HTR-8/SVneo (cell line): ENCODE data around the gene NOS3.
A peak's percentile ranks its signal among the peaks of the same experiment; 100 is the strongest.
"Not testable (repeated sequence)": the region's sequence is repeated elsewhere in the genome, so short reads cannot be mapped to it uniquely, and the experiment has no call there.

Experiments used
- DNase-seq: peaks from one replicate; pipeline ENCODE4 v3.0.0; 2011; ENCODE audit warnings: low spot score, mixed read lengths; ENCODE audit not compliant: insufficient read length
- FAIRE-seq: peaks from 2 replicates; lab custom pipeline; 2011; peaks lifted over from hg19 to GRCh38; lab: Jason Lieb, UNC

The NOS3 gene

DNA sequence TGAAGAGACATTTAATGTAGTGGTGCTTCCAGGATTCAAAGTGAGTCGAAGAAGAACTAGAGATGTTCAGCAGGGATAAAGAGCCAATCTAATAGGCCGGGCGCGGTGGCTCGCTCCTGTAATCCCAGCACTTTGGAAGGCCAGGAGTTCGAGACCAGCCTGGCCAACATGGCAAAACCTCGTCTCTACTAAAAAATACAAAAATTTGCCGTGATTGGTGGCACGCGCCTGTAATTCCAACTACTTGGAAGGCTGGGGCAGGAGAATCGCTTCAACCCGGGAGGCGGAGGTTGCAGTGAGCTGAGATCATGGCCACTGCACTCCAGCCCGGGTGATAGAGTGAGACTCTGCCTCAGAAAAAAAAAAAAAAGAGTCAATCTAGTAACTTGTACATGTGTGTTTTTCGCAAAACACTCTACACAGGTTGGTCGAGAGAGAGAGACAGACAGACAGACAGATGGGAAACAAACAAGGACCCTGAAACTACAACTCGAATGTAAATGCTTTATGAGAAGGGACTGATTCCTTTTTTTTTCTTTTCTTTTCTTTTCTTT lies 38.2 kb downstream of the NOS3 start:
- FAIRE-seq, result no peak
- no peak for DNase-seq

DNA sequence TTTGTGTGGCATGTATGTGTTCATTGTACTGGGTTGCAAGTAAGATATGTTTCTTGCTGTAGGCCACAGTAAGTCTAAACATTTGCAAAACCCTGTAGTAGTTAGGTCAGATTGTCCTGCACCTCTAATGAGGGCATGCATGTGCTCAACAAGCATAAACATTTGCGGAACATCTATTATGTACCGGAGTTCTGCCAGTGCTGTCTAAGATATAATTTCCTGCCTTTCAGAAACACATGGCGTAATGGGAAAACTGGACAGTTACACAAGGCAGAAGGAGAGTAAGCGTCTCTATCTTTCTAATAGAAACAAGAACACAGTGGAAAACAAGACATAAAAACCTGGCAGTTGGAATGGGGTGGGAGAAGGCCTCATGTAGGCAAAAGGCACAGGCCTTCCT lies 40.2 kb downstream of the NOS3 start:
- no peak for FAIRE-seq
- DNase-seq, result no peak

DNA sequence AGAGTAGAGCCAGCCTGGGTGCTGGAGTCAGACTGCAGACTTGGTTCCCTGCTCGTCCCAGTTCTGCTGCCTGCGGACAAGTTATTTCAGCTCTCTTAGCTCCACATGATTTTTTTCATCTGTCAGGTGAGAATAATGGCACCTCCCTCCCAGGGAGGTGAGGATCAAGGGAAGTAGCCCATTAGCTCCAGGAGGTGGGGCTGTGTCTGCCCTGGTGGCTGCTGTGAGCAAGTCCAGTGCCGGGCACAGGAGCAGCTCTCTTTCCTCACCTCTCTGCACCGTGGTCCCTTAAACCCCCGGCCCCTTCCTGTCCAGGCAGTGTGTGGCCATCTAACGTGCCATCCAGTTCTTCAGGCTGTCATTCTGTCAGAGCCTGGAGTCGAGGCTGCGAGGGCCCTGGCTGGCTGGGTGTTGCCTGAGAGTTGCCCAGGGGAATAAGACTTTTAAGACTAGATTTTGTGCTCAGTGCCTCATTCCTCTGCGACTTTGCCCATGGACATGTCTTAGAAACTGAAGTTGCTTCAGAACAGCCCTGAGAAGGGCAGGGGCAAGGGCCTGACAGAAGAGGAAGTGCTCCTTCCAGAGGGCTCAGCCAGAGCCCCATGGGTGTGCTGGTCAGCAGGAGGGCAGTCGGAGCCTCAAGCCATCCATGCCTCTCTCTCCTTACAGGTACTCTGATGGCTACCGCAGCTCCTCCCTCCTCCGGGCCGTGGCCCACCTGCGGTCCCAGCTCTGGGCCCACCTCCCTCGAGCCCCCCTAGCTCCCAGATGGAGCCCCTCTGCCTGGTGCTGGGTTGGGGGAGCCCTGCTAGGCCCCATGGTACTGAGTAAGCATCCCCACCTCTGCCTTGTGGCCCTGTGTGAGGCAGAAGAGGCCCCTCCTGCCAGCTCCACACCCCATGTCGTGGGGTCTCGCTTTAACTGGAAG lies 42.4 kb downstream of the NOS3 start:
- DNase-seq (no peak), FAIRE-seq (no peak)

DNA sequence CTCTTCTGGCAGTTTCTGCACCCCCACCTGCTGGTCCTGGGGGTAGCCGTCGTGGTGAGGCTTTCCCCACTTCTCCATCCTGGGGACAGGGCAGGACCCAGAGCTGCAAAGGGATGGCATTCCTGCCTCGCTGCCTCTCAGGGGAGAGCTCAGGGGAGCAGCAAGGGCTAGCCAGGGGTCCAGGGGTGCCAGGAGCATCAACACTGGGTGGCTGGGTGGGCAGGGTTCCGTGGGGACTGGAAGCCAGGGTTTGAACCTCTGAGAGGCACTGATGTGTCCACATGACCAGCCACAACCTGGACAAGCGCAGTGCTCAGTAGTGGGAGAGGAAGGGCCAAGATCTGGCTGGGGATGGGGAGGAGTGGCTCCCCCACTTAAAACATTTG lies 43.0 kb downstream of the NOS3 start:
- FAIRE-seq, result no peak
- no peak for DNase-seq

DNA sequence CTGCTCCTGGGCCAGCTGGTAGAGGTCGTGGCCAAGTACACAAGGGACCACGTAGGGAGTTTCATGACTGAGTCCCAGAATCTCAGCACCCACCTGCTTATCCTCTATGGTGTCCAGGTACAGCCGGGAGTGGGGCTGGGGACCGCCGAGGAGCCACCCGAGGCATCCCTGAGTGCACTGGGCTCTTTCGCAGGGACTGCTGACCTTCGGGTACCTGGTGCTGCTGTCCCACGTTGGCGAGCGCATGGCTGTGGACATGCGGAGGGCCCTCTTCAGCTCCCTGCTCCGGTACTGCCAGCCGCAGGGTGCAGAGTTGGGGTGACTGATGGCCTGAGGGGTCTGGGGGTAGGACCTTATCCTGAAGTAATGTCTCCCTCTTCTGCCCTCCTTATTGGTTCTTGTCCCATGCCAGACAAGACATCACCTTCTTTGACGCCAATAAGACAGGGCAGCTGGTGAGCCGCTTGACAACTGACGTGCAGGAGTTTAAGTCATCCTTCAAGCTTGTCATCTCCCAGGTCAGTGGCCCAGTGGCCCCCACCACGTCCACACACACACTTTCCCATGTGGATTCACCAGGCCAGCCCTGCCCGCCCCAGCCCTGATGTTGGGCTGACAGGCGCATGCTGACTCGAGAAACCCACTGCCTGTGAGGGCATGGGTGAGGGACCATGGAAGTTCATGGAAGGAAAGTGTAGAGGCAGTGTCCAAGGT lies 43.7 kb downstream of the NOS3 start:
- FAIRE-seq, result no peak
- DNase-seq, result no peak

DNA sequence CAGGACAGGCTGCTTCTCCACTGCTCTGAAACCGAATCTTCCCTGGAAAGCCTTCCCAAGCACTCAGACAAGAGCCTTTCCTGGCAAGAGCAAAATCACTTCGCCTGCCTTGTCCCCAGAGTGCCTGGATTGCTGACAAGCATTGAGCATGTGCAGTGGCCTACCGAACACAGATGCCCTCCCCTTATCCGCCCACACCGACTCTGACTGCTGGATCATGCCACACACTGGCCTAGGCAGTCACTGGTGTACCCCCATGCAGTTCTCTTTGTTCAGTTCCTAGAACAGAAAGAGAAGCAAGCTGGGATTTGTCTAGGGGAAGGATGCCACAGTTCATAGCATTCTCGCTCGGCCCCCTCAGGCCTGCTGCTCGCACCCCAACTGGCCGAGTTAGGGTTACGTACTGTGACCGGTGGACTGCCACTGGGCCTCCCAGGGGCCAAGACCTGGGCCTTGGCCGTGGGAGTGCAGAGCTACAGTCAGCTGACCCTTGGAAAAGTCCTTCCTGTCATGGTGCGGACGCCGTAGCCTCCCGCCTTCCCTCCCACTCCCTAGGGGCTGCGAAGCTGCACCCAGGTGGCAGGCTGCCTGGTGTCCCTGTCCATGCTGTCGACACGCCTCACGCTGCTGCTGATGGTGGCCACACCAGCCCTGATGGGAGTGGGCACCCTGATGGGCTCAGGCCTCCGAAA lies 44.4 kb downstream of the NOS3 start:
- no peak for DNase-seq
- no peak for FAIRE-seq

DNA sequence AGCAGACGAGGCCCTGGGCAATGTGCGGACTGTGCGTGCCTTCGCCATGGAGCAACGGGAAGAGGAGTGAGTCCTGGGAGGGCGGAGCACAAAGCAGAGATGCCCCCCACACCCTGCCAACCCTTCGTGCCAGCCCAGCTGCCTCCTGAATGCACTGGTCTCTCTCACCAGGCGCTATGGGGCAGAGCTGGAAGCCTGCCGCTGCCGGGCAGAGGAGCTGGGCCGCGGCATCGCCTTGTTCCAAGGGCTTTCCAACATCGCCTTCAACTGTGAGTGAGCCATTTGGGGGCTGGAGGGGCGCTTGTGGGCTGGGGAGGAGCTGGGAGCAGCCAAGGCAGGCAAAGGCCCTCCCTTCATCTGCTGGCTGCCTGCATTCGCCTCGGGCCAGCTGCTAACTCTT lies 45.1 kb downstream of the NOS3 start:
- FAIRE-seq (no peak), DNase-seq (no peak)

DNA sequence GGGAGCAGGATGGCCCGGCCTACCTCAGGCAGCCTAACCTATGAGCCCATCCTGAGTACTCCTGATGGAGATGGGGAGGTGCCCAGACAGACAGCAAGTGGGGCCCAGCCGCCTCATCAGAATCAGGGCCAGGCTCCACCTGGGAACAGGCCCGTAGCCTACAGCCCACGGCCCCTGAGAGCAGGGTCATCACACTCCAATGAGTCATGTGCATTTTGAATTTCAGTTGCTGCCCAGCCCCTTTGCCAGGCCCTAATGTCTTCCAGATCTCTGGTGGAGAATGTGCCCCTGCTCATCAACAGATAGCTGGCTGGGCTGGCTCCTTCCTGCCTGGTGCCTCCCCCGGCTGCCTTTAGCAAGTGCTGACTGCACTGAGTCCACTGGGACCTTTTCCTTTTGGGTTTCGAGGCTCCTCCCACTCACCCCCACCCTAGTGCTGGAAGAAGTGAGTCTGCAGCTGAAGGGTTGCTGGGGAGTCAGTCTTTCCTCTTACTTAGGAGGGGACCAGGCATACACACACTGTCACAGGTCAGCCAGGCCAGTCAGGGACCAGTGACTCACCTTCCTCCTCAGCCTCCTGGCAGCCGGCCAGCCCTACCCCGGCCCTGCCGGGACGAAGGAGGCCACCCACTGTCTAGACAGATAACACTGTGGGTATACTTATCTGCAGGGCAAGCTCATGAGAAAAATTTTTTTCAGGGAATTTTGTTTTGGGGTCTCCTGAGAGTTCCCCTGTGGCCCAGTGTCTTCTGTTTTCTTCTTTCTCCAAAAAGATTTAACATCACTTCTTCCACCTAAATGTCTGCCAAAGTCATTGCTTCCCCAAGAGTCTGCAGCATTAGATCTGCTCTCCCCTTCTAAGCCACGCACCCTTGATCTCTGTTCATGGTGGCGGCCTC lies 48.4 kb downstream of the NOS3 start:
- DNase-seq (peak; percentile 81), FAIRE-seq (peak; percentile 95)

DNA sequence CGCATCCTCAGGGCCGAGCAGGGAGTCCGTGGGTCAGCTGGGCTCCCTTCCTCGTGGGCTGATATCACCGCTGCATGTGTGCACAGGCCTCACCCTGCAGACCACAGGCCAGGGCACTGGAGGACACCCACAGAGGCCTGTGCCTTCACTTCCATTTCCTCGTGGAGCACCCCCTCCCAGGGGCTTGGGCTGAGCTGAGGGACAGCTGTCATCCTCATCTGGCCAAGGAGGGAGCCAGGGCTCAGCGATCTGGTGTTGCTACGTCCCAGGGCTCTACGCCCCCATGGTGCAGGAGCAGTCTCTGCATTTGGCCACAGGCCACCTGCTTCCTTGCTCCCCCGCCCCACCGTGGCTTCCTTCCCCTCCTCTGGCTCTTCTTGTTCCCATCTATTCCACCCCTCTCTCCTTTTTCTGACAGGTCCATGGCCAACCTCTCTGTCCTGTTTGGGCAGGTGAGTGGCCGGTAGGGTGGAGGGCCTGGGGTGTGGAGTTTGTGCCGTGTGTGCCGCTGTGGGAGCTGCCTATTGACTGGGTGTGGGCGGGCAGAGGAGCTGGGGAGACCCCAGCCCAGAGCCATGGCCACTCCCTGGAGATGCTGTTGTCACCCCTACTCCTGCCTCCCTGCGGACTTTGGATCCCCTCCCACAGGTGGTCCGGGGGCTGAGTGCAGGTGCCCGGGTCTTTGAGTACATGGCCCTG lies 49.2 kb downstream of the NOS3 start:
- FAIRE-seq, result no peak
- DNase-seq, result no peak

DNA sequence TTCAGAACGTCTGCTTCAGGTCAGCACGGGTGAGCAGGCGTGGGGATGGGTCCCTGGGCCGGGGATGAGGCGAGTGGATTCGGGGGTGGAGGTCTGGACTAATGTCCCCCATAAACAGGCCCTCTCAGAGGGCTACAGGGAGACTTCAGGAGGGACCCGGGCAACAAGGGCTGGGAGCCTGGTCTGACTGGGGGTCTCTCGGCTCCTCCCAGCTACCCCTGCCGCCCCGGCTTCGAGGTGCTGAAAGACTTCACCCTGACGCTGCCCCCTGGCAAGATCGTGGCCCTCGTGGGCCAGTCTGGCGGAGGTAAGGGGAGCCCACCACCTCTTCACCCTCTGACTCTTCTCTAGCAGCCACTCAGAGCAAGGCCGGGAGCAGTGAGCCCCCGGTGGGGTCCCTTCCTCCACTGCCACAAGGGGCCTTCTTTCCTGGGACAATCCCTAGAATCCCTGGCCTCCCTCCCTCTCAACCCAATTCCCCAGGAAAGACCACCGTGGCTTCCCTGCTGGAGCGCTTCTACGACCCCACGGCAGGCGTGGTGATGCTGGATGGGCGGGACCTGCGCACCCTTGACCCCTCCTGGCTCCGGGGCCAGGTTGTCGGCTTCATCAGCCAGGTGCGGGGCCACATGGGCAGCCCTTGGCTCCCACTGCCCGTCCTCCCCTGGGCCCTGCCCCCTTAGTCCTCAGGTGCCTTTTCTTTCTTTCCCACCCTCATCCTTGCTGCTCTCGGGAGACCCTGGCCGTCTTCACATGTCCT lies 50.0 kb downstream of the NOS3 start:
- DNase-seq, result no peak
- no peak for FAIRE-seq

DNA sequence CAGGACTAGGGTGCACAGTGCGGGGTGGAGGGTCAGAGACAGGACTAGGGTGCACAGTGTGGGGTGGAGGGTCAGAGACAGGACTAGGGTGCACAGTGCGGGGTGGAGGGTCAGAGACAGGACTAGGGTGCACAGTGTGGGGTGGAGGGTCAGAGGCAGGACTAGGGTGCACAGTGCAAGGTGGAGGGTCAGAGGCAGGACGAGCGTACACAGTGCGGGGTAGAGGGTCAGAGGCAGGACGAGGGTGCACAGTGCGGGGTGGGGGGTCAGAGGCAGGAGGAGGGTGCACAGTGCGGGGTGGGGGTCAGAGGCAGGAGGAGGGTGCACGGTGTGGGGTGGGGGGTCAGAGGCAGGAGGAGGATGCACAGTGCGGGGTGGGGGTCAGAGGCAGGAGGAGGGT lies 52.6 kb downstream of the NOS3 start:
- not testable (repeated sequence) for FAIRE-seq

DNA sequence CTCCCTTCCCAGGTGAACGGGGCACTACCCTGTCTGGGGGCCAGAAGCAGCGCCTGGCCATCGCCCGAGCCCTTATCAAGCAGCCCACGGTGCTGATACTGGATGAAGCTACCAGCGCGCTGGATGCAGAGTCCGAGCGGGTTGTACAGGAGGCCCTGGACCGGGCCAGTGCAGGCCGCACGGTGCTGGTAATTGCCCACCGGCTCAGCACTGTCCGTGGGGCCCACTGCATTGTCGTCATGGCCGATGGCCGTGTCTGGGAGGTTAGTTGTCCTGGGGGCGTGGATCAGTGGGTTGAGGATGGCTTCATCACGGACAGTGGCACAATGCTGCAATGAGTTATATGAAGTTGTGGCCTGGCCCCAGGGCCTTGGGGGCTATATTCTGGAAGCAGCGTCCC lies 53.1 kb downstream of the NOS3 start:
- no peak for FAIRE-seq
- no peak for DNase-seq

More for the DNA sequence above, 52.6 kb downstream of the NOS3 start:
- DNase-seq, result not testable (repeated sequence)

DNA sequence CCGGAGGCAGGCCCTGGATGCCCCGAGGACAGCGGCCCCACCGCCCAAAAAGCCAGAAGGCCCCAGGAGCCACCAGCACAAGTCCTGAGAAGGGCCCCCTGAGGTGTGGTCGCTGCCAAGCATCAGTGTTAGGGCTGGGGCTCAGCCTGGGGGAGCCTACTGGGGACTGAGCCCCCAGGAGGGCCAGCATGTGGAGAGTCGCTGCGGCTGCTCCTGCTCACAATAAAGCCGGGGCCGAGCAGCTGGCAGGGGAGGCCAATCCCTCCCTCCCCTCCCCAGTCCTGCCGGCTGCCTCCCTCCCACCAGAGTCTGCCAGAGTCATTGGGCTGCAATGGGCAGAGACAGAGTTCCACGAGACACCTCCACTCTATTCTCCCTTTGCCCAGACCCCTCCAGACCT lies 54.4 kb downstream of the NOS3 start:
- FAIRE-seq (no peak), DNase-seq (no peak)

DNA sequence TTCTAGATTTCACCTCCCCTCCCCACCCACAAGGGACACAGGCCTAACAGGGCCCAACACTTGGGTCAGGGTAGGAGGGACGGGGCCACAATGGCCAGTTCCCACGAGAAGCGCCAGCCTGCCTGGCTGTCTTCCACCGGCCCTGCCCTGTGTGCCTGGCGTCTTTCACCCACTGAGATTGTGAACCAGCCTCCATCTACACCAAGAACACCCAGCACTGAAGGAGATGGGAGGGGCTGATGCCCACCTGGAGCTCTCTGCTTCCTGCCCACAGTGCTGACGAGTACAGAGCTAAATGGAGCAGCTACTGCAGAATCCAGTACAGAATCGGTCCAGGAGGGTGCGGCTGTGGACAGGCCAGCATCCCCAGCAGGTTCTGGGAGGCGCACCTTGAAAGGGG lies 55.1 kb downstream of the NOS3 start:
- DNase-seq, result no peak
- FAIRE-seq, result no peak

DNA sequence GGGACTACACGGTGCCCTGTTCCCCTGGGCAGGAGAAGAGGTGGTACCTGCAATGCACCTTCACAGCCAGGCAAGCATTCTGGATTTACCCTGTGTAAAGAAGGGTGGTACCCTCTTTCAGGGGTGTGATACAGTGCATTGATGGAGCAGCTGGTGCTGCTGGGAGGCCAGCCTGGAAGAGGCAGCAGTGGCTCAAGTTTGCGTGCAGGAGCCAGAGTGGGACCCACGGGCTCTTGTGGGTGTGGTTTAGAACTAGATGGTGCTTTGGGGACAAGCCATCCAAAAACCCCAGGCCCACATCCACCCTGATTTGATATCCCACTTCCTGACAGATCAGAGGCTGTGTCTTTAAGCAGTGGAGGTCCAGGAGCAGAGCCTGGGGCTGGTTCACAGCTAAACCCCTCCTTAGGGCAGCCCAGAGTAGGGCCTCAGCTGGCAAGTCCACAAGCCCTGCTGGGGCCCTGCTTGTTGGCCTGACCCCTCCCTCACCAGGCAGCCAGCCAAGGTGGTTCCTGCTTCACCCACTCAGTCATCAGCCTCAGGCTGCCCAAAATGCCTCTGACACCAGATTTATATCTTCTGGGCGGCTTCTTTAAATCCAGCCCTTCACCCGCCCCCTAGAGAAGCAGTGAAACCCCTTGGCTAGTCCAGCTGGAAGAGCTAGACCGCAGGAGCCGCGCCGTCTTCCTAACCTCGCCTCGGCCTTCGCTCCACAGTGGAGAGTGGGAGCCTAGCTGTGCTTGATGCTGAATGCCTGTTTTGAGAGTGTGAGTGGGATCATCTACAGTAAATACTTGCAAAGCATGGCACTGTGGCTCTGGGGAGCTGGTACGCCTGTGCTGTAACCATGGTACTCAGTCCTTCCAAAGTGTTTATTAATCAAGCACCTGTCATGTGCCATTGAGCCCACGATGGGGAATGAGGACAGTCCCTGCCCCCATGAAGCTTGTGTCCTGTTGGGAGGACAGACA lies 56.1 kb downstream of the NOS3 start:
- DNase-seq (peak; percentile 58), FAIRE-seq (no peak)

DNA sequence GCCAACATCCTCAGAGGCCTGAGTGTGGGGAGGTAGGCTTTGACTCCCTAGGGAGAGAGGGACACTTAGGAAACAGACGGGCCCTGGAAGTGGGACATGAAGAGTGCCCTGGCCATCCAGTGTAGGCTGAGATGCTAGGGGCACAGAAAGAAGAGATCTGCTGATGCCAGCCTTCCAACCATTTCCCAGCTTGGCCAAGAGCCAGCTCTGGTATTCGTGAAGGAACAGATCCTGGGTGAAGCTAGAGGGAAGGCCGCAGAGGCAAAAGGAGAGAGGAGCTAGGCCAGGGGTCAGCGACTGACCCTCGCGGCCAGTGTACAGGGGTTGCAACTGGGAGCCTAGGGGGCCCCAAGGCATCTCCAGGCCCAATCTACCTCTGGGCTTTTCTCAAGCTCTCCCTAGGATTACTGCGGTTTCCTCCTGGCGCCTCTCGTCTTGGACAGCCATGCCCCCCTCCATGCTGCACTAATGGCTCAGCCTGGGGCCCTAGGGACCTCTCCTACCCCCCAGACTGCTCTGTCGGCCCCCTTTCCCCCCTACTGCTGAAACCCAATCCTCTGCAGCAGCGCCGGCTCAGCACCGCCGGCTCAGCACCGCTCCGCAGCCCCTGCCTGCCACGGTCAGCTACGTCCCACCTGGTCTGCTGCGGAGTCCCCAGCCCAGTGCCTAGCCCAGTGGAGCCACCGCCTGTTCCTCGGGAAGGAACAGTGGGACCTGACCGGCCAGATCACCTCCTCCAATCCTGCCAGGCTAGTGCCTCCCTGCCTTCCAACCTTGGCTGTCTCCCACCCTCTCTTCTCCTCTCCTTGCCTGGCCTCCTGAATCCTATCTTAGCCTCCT lies 57.4 kb downstream of the NOS3 start, which contains the start of gene ASIC3:
TSS of gene ASIC3 (plus strand) at position 556 of the 840 bp plus-strand sequence. CDS start 355 bp downstream, outside the sequence.
- no peak for DNase-seq
- no peak for FAIRE-seq
